A549 (cell line): ENCODE data around the gene TCF7L2. TPM values are rescaled to one million over a fixed set of nuclear protein-coding genes. Genes with fewer than 3 reads are reported as not detected.

Experiments
- ATAC-seq, 2 experiments: fragments of 200-7000 bp in 1 of 2; fragments of >200 bp in 1 of 2; cut with Nextera tagmentation in 1 of 2; cut with Tn5 transposase in 1 of 2; 3 replicates each; pipeline versions ENCODE4 v1.8.0 to v1.9.1; 2018 to 2020; ENCODE audit warnings: mild to moderate bottlenecking in 1 of 2, moderate library complexity in 1 of 2
- CTCF ChIA-PET: fragments of 300-600 bp; sonication (Branson Sonifier 250); formaldehyde crosslinking; extraction: SDS; loops from one replicate; lab custom pipeline; 2021; ENCODE audit warnings: antibody characterized with exemption, inconsistent platforms; lab: Yijun Ruan, JAX
- POLR2A ChIA-PET: fragments of 350-600 bp; formaldehyde crosslinking; extraction: SDS; loops from one replicate; lab custom pipeline; 2021; ENCODE audit warnings: antibody characterized with exemption, inconsistent platforms; lab: Yijun Ruan, JAX
- DNase-seq, 2 experiments: peaks; one replicate each; pipeline versions ENCODE4 v3.0.0 to v3.0.0-alpha.2; 2011 to 2016; ENCODE audit warnings: low read depth in 1 of 2, low spot score in 1 of 2
- FAIRE-seq: peaks from 2 replicates; lab custom pipeline; 2011; peaks lifted over from hg19 to GRCh38; lab: Jason Lieb, UNC
- H3K27ac ChIP-seq, 2 experiments: fragments of >200 bp; sonication (Bioruptor Twin); formaldehyde crosslinking; 3 replicates each; pipeline ENCODE4 v1.5.1; 2016 to 2017
- H3K4me1 ChIP-seq: fragments of >200 bp; sonication (Bioruptor Twin); formaldehyde crosslinking; 3 replicates; pipeline ENCODE4 v1.6.1; 2016
- H3K4me2 ChIP-seq: fragments of >200 bp; sonication (Bioruptor Twin); formaldehyde crosslinking; 3 replicates; pipeline ENCODE4 v1.6.1; 2016
- H3K4me3 ChIP-seq: fragments of >200 bp; sonication (Bioruptor Twin); formaldehyde crosslinking; 3 replicates; pipeline ENCODE4 v1.5.1; 2016
- H3K9me3 ChIP-seq: fragments of >200 bp; sonication (Bioruptor Twin); formaldehyde crosslinking; 3 replicates; pipeline ENCODE4 v1.6.1; 2016
- CBX2 ChIP-seq: fragments of 200-600 bp; sonication (generic); IDR thresholded peaks from 2 replicates; pipeline ENCODE4 v1.6.1; 2016; ENCODE audit warnings: low read depth, mild to moderate bottlenecking, borderline replicate concordance
- CHD4 ChIP-seq: fragments of 200-600 bp; sonication (generic); IDR thresholded peaks from 2 replicates; pipeline ENCODE4 v1.6.1; 2016; ENCODE audit warnings: antibody characterized with exemption, mild to moderate bottlenecking, borderline replicate concordance
- EHF ChIP-seq: fragments of 250-450 bp; sonication (Bioruptor Pico); IDR thresholded peaks from 2 replicates; pipeline ENCODE4 v1.5.0; 2020; ENCODE audit warnings: mild to moderate bottlenecking
- FOSB ChIP-seq: fragments of 250-450 bp; sonication (Bioruptor Pico); IDR thresholded peaks from 2 replicates; pipeline ENCODE4 v1.5.0; 2020; ENCODE audit warnings: mild to moderate bottlenecking, moderate library complexity
- FOSL2 ChIP-seq, 2 experiments: fragments of 450-650 bp in 1 of 2; fragments of >200 bp in 1 of 2; sonication (Bioruptor Twin) in 1 of 2; formaldehyde crosslinking; IDR thresholded peaks; 2 replicates each; pipeline versions ENCODE4 v1.5.0 to v1.6.1; 2016 to 2020; ENCODE audit warnings: mild to moderate bottlenecking in 1 of 2, moderate library complexity in 1 of 2
- HOXA7 ChIP-seq: fragments of 250-450 bp; sonication (Bioruptor Pico); IDR thresholded peaks from 2 replicates; pipeline ENCODE4 v1.5.0; 2020; ENCODE audit warnings: mild to moderate bottlenecking, moderate library complexity
- HOXB13 ChIP-seq: fragments of 250-450 bp; sonication (Bioruptor Pico); IDR thresholded peaks from 2 replicates; pipeline ENCODE4 v1.5.0; 2020; ENCODE audit warnings: low read depth, mild to moderate bottlenecking, moderate library complexity
- MAFK ChIP-seq: fragments of 450-650 bp; IDR thresholded peaks from 2 replicates; pipeline ENCODE4 v1.6.1; 2014; ENCODE audit not compliant: partially characterized antibody
- MYC ChIP-seq: IDR thresholded peaks from 2 replicates; pipeline ENCODE4 v1.6.1; 2012; ENCODE audit warnings: mild to moderate bottlenecking, inconsistent platforms, low read length, improper control_type of control experiment, borderline replicate concordance
- NFE2L2 ChIP-seq: fragments of 150-350 bp; conservative IDR thresholded peaks from 2 replicates; pipeline ENCODE4 v1.6.1; 2014; ENCODE audit warnings: low read length
- POLR2A ChIP-seq: IDR thresholded peaks from 2 replicates; pipeline ENCODE4 v1.6.1; 2012; ENCODE audit warnings: mild to moderate bottlenecking, low read length
- POLR2AphosphoS2 ChIP-seq: conservative IDR thresholded peaks from 2 replicates; pipeline ENCODE4 v1.6.1; 2012; ENCODE audit warnings: low read length, improper control_type of control experiment, inconsistent platforms
- RAD21 ChIP-seq, 2 experiments: fragments of >200 bp in 1 of 2; sonication (Bioruptor Twin) in 1 of 2; formaldehyde crosslinking in 1 of 2; IDR thresholded peaks in 1 of 2; conservative IDR thresholded peaks in 1 of 2; 2 replicates in 1 of 2; 3 replicates in 1 of 2; pipeline ENCODE4 v1.6.1; 2012 to 2018; ENCODE audit warnings: inconsistent platforms in 1 of 2
- RARB ChIP-seq: fragments of 250-450 bp; sonication (Bioruptor Pico); IDR thresholded peaks from 2 replicates; pipeline ENCODE4 v1.8.0; 2021; ENCODE audit warnings: mild to moderate bottlenecking, moderate library complexity
- RCOR1 ChIP-seq: fragments of 150-350 bp; IDR thresholded peaks from 2 replicates; pipeline ENCODE4 v1.6.1; 2014; ENCODE audit warnings: antibody characterized with exemption, low read length, low read depth
- SREBF2 ChIP-seq: fragments of 450-650 bp; IDR thresholded peaks from 2 replicates; pipeline ENCODE4 v1.6.1; 2014; ENCODE audit warnings: mild to moderate bottlenecking, moderate library complexity
- TFCP2L1 ChIP-seq: fragments of 250-450 bp; sonication (Bioruptor Pico); IDR thresholded peaks from 2 replicates; pipeline ENCODE4 v1.5.0; 2021; ENCODE audit warnings: mild to moderate bottlenecking
- ZC3H11A ChIP-seq: fragments of 450-650 bp; IDR thresholded peaks from 2 replicates; pipeline ENCODE4 v1.6.1; 2014; ENCODE audit warnings: antibody characterized with exemption, mild to moderate bottlenecking
- ZSCAN20 ChIP-seq: fragments of 250-450 bp; sonication (Bioruptor Pico); IDR thresholded peaks from 2 replicates; pipeline ENCODE4 v1.8.0; 2022; ENCODE audit warnings: mild to moderate bottlenecking, moderate library complexity
- WGBS: methylation state at CpG from one replicate; pipeline ENCODE4 v1.1.6; 2017; ENCODE audit errors: missing lambda C conversion rate; 5-methylcytosine and 5-hydroxymethylcytosine counted together
- polyA plus RNA-seq, 4 experiments: library from polyadenylated mRNA; depleted of rRNA in 3 of 4; stranded (reverse); fragments of >200 nt; fragmentation: RNase III in 1 of 4; extraction: RNeasy Plus Mini Kit Qiagen cat#74134 plus additional on column Dnase treatment in 1 of 4; gene quantifications; 2 replicates in 3 of 4; 3 replicates in 1 of 4; pipeline ENCODE4 v1.2.3, GENCODE V29; 2011 to 2017
- TF ChIP-seq, protein P1 (sequence below): IDR thresholded peaks from 2 replicates; pipeline ENCODE4 v1.6.1; 2012
- TF ChIP-seq, protein P2 (sequence below): fragments of 150-350 bp; IDR thresholded peaks from 2 replicates; pipeline ENCODE4 v1.6.1; 2014; ENCODE audit warnings: low read depth, mild to moderate bottlenecking, low read length
- TF ChIP-seq, protein P3 (sequence below): fragments of 200-600 bp; sonication (generic); IDR thresholded peaks from 2 replicates; pipeline ENCODE4 v1.6.1; 2016; ENCODE audit warnings: antibody characterized with exemption, mild to moderate bottlenecking, moderate library complexity

The TCF7L2 gene
- polyA plus RNA-seq, 2 of the 4 experiments (the other 2 are of a cell fraction) = 11.3 to 14.5 TPM

DNA sequence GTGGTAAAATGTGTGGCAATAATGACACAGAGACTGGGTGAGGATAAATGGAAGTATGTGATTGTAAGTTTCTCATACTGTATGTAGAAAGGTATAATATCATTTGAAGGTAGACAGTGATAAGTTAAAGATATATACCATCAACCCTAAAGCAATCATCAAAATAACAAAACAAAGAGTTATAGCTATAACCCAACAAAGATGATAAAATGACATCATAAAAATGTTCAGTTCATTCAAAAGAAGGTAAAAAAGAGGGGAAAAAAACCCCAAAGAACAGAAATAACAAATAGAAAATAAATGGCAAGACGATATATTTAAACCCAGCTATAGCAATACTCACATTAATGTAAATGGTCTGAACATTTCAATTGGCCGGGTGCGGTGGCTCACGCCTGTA is 17.4 kb upstream of the TCF7L2 start:
- no peaks in the 10 kb centered on the region for H3K4me1 ChIP-seq
- no peak for TF ChIP-seq CBX2
- TF ChIP-seq RAD21 (conservative IDR thresholded peaks at IDR 0.05 in 1 of 2, IDR thresholded peaks at IDR 0.05 in 1 of 2) = no peak
- TF ChIP-seq ZSCAN20 = no peak
- no peak for TF ChIP-seq FOSL2 (IDR thresholded peaks at IDR 0.05)
- no peak for TF ChIP-seq FOSL2 (CRISPR knock-in tag; IDR thresholded peaks at IDR 0.05)
- TF ChIP-seq SREBF2 = no peak
- TF ChIP-seq HOXA7 (CRISPR knock-in tag) = no peak
- TF ChIP-seq CHD4 = no peak
- TF ChIP-seq, protein P1, sequence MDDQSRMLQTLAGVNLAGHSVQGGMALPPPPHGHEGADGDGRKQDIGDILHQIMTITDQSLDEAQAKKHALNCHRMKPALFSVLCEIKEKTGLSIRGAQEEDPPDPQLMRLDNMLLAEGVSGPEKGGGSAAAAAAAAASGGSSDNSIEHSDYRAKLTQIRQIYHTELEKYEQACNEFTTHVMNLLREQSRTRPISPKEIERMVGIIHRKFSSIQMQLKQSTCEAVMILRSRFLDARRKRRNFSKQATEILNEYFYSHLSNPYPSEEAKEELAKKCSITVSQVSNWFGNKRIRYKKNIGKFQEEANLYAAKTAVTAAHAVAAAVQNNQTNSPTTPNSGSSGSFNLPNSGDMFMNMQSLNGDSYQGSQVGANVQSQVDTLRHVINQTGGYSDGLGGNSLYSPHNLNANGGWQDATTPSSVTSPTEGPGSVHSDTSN = no peak
- TF ChIP-seq POLR2A = no peak
- no peak for TF ChIP-seq RARB (CRISPR knock-in tag)
- TF ChIP-seq, protein P2, sequence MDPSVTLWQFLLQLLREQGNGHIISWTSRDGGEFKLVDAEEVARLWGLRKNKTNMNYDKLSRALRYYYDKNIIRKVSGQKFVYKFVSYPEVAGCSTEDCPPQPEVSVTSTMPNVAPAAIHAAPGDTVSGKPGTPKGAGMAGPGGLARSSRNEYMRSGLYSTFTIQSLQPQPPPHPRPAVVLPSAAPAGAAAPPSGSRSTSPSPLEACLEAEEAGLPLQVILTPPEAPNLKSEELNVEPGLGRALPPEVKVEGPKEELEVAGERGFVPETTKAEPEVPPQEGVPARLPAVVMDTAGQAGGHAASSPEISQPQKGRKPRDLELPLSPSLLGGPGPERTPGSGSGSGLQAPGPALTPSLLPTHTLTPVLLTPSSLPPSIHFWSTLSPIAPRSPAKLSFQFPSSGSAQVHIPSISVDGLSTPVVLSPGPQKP = no peak
- no peak for TF ChIP-seq NFE2L2
- TF ChIP-seq, protein P3, sequence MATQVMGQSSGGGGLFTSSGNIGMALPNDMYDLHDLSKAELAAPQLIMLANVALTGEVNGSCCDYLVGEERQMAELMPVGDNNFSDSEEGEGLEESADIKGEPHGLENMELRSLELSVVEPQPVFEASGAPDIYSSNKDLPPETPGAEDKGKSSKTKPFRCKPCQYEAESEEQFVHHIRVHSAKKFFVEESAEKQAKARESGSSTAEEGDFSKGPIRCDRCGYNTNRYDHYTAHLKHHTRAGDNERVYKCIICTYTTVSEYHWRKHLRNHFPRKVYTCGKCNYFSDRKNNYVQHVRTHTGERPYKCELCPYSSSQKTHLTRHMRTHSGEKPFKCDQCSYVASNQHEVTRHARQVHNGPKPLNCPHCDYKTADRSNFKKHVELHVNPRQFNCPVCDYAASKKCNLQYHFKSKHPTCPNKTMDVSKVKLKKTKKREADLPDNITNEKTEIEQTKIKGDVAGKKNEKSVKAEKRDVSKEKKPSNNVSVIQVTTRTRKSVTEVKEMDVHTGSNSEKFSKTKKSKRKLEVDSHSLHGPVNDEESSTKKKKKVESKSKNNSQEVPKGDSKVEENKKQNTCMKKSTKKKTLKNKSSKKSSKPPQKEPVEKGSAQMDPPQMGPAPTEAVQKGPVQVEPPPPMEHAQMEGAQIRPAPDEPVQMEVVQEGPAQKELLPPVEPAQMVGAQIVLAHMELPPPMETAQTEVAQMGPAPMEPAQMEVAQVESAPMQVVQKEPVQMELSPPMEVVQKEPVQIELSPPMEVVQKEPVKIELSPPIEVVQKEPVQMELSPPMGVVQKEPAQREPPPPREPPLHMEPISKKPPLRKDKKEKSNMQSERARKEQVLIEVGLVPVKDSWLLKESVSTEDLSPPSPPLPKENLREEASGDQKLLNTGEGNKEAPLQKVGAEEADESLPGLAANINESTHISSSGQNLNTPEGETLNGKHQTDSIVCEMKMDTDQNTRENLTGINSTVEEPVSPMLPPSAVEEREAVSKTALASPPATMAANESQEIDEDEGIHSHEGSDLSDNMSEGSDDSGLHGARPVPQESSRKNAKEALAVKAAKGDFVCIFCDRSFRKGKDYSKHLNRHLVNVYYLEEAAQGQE = no peak
- H3K4me2 ChIP-seq = no peak overlapping the region
- DNase-seq = no peak
- FAIRE-seq = no peak
- WGBS = 90% methylated on average over 4 of the region's 4 CpGs
- POLR2A ChIA-PET = no interaction called here
- ATAC-seq = no peak
- H3K27ac ChIP-seq = no peak overlapping the region
- H3K9me3 ChIP-seq = peaks cover 9% of the 10 kb centered on the region; the same call in 2 of the 3 replicates
- CTCF ChIA-PET = interaction anchor here (1.8 kb wide), 1 partner anchor 13 kb away, joined by 4 read pairs; no protein-coding TSS in a partner anchor
- no peak overlapping the region for H3K4me3 ChIP-seq

DNA sequence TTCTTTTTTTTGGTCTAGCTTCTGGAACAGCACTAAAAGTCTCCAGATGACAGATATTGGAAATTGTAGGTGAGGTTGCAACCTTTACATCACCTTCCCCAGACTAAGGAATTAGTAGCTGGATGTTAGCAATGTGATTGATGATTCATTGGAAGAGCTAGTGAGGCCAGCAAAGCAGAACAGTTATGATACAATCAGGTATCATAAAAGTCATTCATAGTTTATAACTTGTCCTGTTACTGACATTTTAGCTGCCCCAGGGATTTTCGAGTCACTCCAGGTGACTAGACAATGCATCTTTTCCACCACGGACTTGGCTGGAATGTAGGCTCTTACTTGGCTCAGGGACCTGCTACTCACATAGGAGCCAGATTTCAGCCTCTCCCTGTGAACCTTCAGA is 15.9 kb upstream of the TCF7L2 start:
- H3K4me1 ChIP-seq = no peaks in the 10 kb centered on the region
- no peak for DNase-seq
- H3K4me2 ChIP-seq = no peak overlapping the region
- TF ChIP-seq HOXB13 (CRISPR knock-in tag) (no peak), RAD21 (conservative IDR thresholded peaks at IDR 0.05 in 1 of 2, IDR thresholded peaks at IDR 0.05 in 1 of 2) (no peak), POLR2AphosphoS2 (no peak), MYC (no peak), TFCP2L1 (CRISPR knock-in tag) (no peak), FOSB (CRISPR knock-in tag) (no peak), RCOR1 (no peak), ZC3H11A (no peak), EHF (CRISPR knock-in tag) (no peak), POLR2A (no peak), MAFK (no peak), CHD4 (no peak)
- TF ChIP-seq, protein P1 = no peak
- POLR2A ChIA-PET = no interaction called here
- H3K27ac ChIP-seq = peak overlapping the region in 1 of 2 experiments; percentile 11; a peak in 1 of 6 replicates
- no peak for FAIRE-seq
- CTCF ChIA-PET = interaction anchor here (1.8 kb wide), 1 partner anchor 15 kb away, joined by 4 read pairs; no protein-coding TSS in a partner anchor
- H3K4me3 ChIP-seq = no peak overlapping the region
- no peak for ATAC-seq
- peaks cover 9% of the 10 kb centered on the region; the same call in 2 of the 3 replicates for H3K9me3 ChIP-seq
- 59% methylated on average over 2 of the region's 2 CpGs for WGBS
